NB4 (cell line): ENCODE data around the gene CD3D.

ENCODE experiments used
- MYC ChIP-seq: IDR thresholded peaks from 2 replicates; pipeline ENCODE4 v1.6.1; 2011; ENCODE audit warnings: low read depth, low read length
- TF ChIP-seq, protein P1 (sequence below): IDR thresholded peaks from one replicate; pipeline ENCODE4 v1.5.1; 2012; ENCODE audit warnings: low read depth, low read length

- TF ChIP-seq MYC: no peak
- TF ChIP-seq, protein P1, sequence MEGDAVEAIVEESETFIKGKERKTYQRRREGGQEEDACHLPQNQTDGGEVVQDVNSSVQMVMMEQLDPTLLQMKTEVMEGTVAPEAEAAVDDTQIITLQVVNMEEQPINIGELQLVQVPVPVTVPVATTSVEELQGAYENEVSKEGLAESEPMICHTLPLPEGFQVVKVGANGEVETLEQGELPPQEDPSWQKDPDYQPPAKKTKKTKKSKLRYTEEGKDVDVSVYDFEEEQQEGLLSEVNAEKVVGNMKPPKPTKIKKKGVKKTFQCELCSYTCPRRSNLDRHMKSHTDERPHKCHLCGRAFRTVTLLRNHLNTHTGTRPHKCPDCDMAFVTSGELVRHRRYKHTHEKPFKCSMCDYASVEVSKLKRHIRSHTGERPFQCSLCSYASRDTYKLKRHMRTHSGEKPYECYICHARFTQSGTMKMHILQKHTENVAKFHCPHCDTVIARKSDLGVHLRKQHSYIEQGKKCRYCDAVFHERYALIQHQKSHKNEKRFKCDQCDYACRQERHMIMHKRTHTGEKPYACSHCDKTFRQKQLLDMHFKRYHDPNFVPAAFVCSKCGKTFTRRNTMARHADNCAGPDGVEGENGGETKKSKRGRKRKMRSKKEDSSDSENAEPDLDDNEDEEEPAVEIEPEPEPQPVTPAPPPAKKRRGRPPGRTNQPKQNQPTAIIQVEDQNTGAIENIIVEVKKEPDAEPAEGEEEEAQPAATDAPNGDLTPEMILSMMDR: no peak
These were observed 23.2 kb downstream of the CD3D start for GRCh38 chr11:118319337-118319707.
